Stimulated activated memory B cell treated with anti-CD40 and anti-IgM and Interleukin-4, amounts not matched to agents 10 μg/mL and 1 μg/mL and 100 μg/mL, for 72 hours (primary cell): ENCODE measurements around the gene SMYD3.
"Not testable (repeated sequence)": the region's sequence is repeated elsewhere in the genome, so short reads cannot be mapped to it uniquely, and the experiment has no call there.

Experiments
- ATAC-seq: fragments of 150-1000 bp; cut with Tn5 transposase; 2 replicates; pipeline ENCODE4 v1.10.0; 2021
- H3K27ac Mint-ChIP-seq: one replicate; pipeline ENCODE4 v1.8.0; 2022; ENCODE audit warnings: mild to moderate bottlenecking, mixed read lengths
- H3K27me3 Mint-ChIP-seq: one replicate; pipeline ENCODE4 v1.8.0; 2022; ENCODE audit warnings: mixed read lengths
- H3K36me3 Mint-ChIP-seq: one replicate; pipeline ENCODE4 v1.8.0; 2022; ENCODE audit warnings: mixed read lengths
- H3K4me1 Mint-ChIP-seq: one replicate; pipeline ENCODE4 v1.8.0; 2022; ENCODE audit warnings: mixed read lengths
- H3K4me3 Mint-ChIP-seq: one replicate; pipeline ENCODE4 v1.8.0; 2022; ENCODE audit warnings: mild to moderate bottlenecking, moderate library complexity, mixed read lengths
- H3K9me3 Mint-ChIP-seq: one replicate; pipeline ENCODE4 v1.8.0; 2022; ENCODE audit warnings: mixed read lengths

SMYD3 gene

DNA sequence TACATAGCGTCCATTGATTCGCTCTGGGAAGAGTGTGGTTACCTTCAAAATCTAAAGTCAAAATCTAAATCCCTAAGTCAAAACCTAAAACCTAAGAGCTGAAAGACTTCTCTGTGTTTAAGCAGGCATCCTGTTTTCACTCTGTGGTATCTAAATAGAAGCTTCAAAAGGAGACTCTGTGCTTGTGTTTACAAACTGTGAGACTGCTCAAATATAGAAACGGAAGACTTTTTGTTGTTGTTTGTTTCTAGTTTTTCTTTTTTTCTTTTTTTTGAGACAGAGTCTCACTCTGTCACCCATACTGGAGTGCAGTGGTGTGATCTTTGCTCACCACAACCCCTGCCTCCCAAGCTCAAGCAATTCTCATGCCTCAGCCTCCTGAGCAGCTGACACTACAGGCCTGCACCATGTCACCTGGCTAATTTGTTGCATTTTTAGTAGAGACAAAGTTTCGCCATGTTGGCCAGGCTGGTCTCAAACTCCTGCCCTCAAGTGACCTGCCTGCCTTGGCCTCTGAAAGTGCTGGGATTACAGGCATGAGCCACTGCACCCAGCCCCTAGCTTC is 425.9 kb downstream of the SMYD3 start:
- no peak for ATAC-seq
- H3K36me3 Mint-ChIP-seq: peaks cover 22% of the 10 kb centered on the region
- no peaks in the 10 kb centered on the region for H3K27me3 Mint-ChIP-seq
- H3K4me3 Mint-ChIP-seq: no peak overlapping the region
- no peaks in the 10 kb centered on the region for H3K4me1 Mint-ChIP-seq
- no peak overlapping the region for H3K27ac Mint-ChIP-seq
- peaks cover 10% of the 10 kb centered on the region for H3K9me3 Mint-ChIP-seq

DNA sequence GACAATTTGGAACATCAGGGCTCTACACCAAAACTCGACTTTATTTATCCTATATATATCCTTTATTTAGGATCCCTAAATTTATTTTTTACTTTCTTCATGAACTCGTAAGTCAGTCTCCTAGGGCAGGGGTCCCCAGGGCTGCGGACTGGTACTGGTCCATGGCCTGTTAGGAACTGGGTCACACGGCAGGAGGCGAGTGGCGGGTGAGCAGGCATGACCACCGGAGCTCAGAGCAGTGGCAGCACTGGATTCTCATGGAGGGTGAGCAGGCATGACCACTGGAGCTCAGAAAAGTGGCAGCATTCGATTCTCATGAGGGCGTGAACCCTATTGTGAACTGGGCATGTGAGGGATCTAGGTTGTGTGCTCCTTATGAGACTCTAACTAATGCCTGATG is 427.0 kb downstream of the SMYD3 start:
- Mint-ChIP-seq H3K36me3 (peaks cover 28% of the 10 kb centered on the region), H3K4me3 (no peak overlapping the region), H3K4me1 (no peaks in the 10 kb centered on the region), H3K9me3 (peaks cover 10% of the 10 kb centered on the region), H3K27me3 (no peaks in the 10 kb centered on the region), H3K27ac (no peak overlapping the region)
- no peak for ATAC-seq

DNA sequence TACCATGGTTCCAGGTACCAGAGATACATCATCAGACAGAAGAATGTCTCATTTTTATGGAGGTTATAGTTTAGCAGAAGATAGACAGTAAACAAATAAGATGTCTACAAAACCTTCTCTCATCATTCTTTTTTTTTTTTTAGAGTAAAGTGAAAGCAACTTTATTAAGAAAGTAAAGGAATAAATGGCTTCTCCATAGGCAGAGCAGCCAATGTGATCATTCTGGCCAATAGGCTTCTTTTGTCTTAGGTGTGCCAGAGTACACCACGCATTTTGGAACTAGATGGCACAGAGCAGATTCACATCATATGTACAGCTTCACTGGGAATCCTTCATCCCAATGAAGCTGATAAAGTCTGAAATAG is 428.2 kb downstream of the SMYD3 start:
- no peak for ATAC-seq
- Mint-ChIP-seq H3K9me3 (peaks cover 10% of the 10 kb centered on the region), H3K4me3 (no peak overlapping the region), H3K27me3 (no peaks in the 10 kb centered on the region), H3K27ac (no peak overlapping the region), H3K4me1 (no peaks in the 10 kb centered on the region), H3K36me3 (peaks cover 32% of the 10 kb centered on the region)

DNA sequence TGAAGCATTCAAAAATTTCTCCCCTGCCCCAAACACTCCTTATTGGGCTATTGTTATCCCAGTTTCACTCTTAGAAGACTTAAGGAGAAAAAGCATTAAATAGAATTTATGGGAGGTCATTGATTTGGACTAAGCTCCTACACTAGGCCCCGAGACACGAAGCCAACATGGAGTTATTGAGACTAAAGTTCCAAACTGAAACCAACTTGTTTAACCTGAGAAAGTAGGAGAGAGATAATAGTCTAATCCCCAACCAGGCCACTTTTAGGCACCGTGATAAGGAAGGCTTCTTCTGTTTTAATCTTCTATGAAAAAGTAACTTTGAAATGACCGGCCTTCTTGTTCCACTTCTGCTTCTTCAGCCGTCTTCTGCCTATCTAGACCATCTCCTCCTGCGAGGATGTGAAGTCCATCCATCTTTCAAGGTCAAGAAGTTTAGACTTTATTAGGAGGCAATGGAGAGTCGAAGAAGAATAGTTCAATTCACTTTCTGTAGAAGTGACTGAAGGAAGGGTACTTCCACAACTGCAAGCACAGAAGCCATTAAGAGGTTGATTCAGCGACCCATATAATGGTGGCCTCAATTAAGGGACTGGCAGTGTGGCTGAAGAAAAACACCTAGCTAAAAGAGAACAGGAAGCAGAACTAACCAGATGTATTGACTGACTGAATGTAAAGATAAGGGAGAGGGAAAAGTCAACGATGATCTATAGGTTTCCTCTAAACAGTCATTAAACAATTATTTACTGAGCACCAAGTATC is 428.8 kb downstream of the SMYD3 start:
- peaks cover 6% of the 10 kb centered on the region for H3K9me3 Mint-ChIP-seq
- no peak overlapping the region for H3K4me3 Mint-ChIP-seq
- peaks cover 28% of the 10 kb centered on the region for H3K36me3 Mint-ChIP-seq
- no peaks in the 10 kb centered on the region for H3K4me1 Mint-ChIP-seq
- ATAC-seq: no peak
- H3K27me3 Mint-ChIP-seq: no peaks in the 10 kb centered on the region
- no peak overlapping the region for H3K27ac Mint-ChIP-seq

DNA sequence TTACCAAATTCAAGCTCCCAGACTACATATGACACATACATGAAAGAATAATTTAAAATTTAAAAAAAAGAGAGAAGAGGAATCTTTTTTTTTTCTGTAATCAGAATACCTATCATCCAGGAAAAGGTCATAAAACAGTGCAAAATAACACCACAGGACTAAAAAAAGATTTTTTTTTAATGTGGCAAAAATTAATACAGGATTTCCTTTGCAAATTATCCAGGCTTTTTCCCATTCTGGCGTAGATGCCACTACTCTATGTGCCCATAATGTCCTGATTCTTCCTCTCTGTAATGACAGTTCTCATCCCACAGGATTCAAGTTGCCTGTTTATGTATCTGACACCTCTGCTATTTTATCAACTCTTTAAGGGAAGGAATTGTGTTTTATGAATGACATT is 429.6 kb downstream of the SMYD3 start:
- no peaks in the 10 kb centered on the region for H3K4me1 Mint-ChIP-seq
- H3K4me3 Mint-ChIP-seq: no peak overlapping the region
- H3K9me3 Mint-ChIP-seq: peaks cover 3% of the 10 kb centered on the region
- no peak overlapping the region for H3K27ac Mint-ChIP-seq
- ATAC-seq: no peak
- peaks cover 24% of the 10 kb centered on the region for H3K36me3 Mint-ChIP-seq
- no peaks in the 10 kb centered on the region for H3K27me3 Mint-ChIP-seq

DNA sequence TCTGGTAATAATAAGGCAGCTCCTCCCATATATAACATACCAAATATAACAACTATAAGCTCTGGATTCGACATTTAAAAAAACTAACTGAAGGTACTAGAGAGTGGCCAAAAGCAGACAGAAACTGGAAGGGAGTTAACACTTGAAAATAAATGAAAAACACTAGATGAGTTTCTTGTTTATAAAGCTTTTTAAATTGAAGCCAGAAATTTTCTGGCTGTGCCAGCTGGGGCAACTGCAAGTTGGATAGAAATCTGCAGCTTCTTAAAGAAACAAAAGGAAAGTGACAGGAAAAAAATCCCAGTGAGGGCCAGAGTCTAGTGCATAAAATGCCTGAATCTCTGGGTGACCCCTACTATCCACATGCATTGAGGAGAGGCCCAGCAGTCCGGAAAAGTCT is 432.7 kb downstream of the SMYD3 start:
- no peaks in the 10 kb centered on the region for H3K27me3 Mint-ChIP-seq
- ATAC-seq: no peak
- no peak overlapping the region for H3K4me3 Mint-ChIP-seq
- H3K36me3 Mint-ChIP-seq: peaks cover 22% of the 10 kb centered on the region
- H3K4me1 Mint-ChIP-seq: no peaks in the 10 kb centered on the region
- no peak overlapping the region for H3K27ac Mint-ChIP-seq
- H3K9me3 Mint-ChIP-seq: no peaks in the 10 kb centered on the region

DNA sequence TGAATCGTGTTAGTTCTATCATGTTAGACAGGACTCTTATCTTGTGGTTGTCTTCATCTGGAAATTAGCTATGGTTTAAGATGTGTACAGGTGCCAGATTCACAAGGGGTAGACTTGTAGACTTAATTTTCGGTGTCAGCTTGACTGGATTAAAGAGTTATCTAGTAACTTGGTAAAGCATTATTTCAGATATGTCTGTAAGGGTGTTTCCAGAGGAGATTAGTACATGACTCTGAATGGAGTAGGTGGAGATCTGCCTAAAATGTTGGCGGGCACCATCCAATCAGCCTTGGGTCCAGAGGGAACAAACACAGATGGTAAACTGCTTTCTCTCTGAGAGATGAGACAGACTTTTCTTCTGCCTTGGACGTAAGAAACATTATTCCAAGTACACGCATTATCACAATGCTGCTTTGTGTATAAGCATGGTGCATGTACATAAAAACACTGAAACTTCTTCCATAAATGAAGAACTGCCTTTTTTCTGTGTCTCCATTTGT is 434.6 kb downstream of the SMYD3 start:
- peaks cover 6% of the 10 kb centered on the region for H3K4me1 Mint-ChIP-seq
- peaks cover 22% of the 10 kb centered on the region for H3K36me3 Mint-ChIP-seq
- H3K9me3 Mint-ChIP-seq: no peaks in the 10 kb centered on the region
- no peak for ATAC-seq
- no peak overlapping the region for H3K27ac Mint-ChIP-seq
- no peaks in the 10 kb centered on the region for H3K27me3 Mint-ChIP-seq
- H3K4me3 Mint-ChIP-seq: no peak overlapping the region

DNA sequence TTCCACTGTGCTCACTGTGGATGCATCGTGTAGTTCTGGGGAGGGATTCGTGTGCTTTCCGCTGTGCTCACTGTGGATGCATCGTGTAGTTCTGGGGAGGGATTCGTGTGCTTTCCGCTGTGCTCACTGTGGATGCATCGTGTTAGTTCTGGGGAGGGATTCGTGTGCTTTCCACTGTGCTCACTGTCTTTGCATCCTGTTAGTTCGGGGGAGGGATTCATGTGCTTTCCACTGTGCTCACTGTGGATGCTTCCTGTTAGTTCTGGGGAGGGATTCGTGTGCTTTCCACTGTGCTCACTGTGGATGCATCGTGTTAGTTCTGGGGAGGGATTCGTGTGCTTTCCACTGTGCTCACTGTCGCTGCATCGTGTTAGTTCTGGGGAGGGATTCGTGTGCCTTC is 435.1 kb downstream of the SMYD3 start:
- H3K36me3 Mint-ChIP-seq: peaks cover 22% of the 10 kb centered on the region
- not testable (repeated sequence) for H3K27ac Mint-ChIP-seq, H3K9me3 Mint-ChIP-seq, H3K27me3 Mint-ChIP-seq, H3K4me1 Mint-ChIP-seq, H3K4me3 Mint-ChIP-seq, ATAC-seq

DNA sequence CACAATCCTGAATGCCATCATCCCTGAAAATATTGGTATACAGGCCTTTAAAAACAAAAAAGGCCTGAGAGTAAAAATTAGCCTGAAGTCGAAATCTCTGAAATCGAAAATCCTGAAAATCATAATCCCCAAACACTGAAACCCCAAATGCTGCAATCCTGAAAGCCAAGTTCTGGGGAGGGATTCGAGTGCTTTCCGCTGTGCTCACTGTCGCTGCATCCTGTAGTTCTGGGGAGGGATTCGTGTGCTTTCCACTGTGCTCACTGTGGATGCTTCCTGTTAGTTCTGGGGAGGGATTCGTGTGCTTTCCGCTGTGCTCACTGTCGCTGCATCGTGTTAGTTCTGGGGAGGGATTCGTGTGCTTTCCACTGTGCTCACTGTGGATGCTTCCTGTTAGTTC is 435.5 kb downstream of the SMYD3 start:
- H3K27ac Mint-ChIP-seq, H3K4me1 Mint-ChIP-seq, H3K27me3 Mint-ChIP-seq, H3K9me3 Mint-ChIP-seq, ATAC-seq, H3K4me3 Mint-ChIP-seq: not testable (repeated sequence)
- H3K36me3 Mint-ChIP-seq: peaks cover 22% of the 10 kb centered on the region

DNA sequence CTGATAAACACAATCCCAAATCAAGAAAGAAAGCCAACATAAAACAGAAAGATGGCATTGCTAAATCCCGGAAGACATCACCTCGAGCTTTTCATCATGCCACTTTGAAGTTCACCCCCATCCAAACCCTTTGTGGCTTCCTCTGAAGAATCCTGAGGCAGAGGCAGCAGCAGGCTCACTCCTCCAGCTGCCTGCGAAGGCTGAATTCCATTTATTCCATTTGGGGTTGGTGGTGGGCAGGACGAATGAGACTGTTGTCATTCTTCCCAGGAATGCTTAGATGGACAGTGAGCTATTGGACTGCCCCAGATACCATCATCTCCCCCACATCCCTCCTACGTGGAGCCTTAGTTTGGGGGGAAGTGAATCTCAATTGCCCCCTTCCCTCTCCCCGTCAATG is 437.5 kb downstream of the SMYD3 start:
- Mint-ChIP-seq H3K4me1 (peaks cover 6% of the 10 kb centered on the region), H3K4me3 (no peak overlapping the region), H3K27me3 (no peaks in the 10 kb centered on the region), H3K36me3 (peaks cover 14% of the 10 kb centered on the region), H3K27ac (no peak overlapping the region), H3K9me3 (no peaks in the 10 kb centered on the region)
- no peak for ATAC-seq

DNA sequence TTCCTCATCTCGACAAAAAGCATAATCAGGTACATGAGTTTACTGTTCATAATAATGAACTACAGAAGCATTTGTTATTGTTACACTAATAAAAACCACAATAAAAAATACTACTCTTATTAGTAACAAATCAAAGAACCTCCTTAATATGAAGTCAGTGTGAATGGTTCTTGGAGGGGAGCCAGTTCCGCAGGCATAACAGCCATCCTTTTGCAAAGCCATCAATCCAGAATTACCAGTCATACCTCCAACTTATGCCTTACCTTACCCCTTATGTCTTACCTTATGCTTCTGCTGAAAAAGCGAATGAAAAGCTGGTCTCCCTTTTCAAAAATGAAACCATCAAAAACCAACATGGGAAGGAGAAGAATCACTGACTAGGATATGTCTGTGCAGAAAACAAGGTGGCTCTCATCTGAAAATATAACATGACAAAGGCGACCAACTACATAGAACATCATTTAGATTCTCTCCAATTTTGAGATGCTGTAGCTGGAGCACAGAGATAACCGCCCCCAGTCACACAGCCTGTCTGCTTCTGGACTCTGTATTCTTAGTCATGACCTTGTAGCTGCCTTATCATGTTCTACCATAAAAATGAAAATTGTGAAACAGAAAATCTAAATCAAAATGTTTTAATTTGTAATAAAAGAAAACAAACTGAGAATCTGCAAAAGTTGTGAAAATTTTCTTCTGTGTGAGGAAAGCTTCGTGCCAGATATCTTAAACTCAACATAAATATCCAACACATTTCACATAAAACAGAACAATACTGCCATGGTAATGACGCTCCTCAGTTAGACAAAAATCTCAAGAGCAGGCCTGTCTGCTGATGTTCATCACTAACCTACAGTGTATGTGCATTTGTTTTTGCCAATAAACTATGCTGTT is 438.2 kb downstream of the SMYD3 start:
- peaks cover 6% of the 10 kb centered on the region for H3K4me1 Mint-ChIP-seq
- H3K27ac Mint-ChIP-seq: no peak overlapping the region
- no peak overlapping the region for H3K4me3 Mint-ChIP-seq
- H3K36me3 Mint-ChIP-seq: peaks cover 14% of the 10 kb centered on the region
- ATAC-seq: no peak
- no peaks in the 10 kb centered on the region for H3K27me3 Mint-ChIP-seq
- H3K9me3 Mint-ChIP-seq: no peaks in the 10 kb centered on the region

DNA sequence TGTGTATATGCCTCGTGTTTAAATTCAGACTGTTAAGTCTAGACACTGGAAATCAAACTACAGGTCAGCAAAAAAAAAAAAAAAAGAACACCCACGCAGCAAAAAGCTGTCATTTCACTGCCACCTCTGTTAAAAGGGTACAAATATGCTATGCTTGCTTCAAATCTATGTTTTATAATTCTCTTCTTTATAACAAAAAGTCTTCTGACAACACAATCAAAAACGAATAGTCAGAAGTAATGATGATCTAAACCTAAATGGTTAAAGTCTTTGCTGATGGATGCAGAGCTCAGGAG is 438.9 kb downstream of the SMYD3 start:
- H3K27me3 Mint-ChIP-seq: no peaks in the 10 kb centered on the region
- ATAC-seq: no peak
- H3K4me1 Mint-ChIP-seq: peaks cover 6% of the 10 kb centered on the region
- no peak overlapping the region for H3K27ac Mint-ChIP-seq
- no peaks in the 10 kb centered on the region for H3K9me3 Mint-ChIP-seq
- no peak overlapping the region for H3K4me3 Mint-ChIP-seq
- H3K36me3 Mint-ChIP-seq: peaks cover 14% of the 10 kb centered on the region

DNA sequence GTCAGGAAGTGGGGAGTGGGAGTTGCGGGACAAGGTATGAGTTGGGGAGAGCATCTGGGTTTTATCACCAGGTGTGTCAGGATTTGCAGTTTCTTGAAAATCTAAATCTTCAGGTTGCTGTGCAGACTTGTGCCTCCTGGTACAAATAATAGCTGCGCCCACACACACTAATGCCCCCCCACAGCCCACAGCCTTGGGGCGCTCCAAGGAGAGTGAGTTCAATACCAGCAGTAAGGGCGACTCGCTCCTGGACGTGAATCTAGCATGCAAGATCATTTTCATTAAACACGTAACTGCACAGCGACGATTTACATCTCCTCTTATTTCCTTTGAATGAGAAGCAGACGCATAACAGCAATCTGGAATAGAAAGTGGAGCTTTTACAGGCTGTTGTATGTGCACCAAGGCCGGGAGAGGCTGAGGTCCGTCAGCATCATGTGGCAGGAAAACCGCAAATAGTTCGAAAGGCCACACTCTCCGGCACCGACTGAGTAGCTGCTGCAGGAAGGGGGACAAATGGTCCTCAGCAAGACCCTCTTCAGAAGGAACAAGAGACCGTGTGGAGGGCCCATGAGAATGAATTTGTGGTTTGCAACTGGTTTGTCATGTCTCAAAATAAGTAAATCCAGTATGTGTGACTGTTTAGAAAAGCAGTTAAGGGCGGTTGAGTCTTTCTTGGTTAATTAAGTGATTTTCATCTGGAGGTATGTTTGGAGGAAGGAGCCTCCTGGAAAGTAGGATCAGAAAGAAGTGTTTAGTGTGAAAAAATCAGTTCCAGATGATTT is 439.5 kb downstream of the SMYD3 start:
- Mint-ChIP-seq H3K27me3 (no peaks in the 10 kb centered on the region), H3K27ac (no peak overlapping the region), H3K9me3 (no peaks in the 10 kb centered on the region), H3K4me1 (peaks cover 6% of the 10 kb centered on the region), H3K4me3 (no peak overlapping the region), H3K36me3 (peaks cover 14% of the 10 kb centered on the region)
- ATAC-seq: no peak

DNA sequence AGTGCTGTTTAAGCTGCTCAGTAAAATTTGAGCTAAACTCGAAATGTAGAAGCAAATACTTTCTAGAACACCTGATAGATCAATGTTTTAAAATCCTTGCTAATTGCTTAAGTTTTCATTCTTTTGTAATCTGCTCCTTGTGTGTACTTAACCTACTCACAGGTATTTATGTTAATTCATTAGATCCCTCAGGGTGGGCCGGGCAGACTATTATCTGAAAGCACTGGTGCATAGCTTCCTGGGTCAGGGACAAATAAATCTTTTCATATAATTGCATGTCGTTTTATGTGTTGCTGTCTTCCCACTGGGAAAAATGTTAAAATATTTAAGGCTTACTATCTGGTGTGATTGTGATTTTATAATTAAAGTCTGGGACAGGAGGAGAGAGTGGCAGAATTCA is 440.5 kb downstream of the SMYD3 start:
- no peak for ATAC-seq
- Mint-ChIP-seq H3K4me3 (no peak overlapping the region), H3K36me3 (peaks cover 5% of the 10 kb centered on the region), H3K4me1 (peaks cover 6% of the 10 kb centered on the region), H3K9me3 (no peaks in the 10 kb centered on the region), H3K27ac (no peak overlapping the region), H3K27me3 (no peaks in the 10 kb centered on the region)

DNA sequence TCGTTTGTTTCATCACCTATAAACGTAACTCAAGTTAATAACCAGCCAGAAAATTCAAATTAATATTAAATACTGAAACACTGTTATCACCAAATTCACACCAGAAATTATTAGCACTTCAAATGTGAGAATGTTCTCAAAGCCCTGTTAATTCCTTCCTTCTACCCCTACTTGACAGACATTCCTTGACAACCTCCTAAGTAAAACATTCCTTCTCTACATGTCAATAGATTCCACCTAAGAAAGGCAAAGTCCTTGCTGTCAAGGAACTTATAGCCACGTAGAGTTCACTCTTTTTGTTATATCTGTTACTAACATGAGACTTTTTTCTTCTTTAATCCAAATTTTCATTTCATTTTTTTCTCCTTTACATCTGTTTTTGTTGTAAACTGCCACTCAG is 441.5 kb downstream of the SMYD3 start:
- Mint-ChIP-seq H3K36me3 (peaks cover 5% of the 10 kb centered on the region), H3K4me1 (peaks cover 6% of the 10 kb centered on the region), H3K4me3 (no peak overlapping the region), H3K27ac (no peak overlapping the region), H3K27me3 (no peaks in the 10 kb centered on the region), H3K9me3 (no peaks in the 10 kb centered on the region)
- no peak for ATAC-seq
